ENCODE measurements around the gene REC8. TPM values are rescaled to one million over a fixed set of nuclear protein-coding genes. Genes with fewer than 3 reads are reported as not detected.

The REC8 gene
- total and polyA plus RNA-seq, 10 of the 15 experiments (the other 5 are each of a cell fraction or from before 2014, with no cell fraction given) = 4.2 to 76.9 (median 29.1) TPM

- no peak for TF ChIP-seq CBFB (IDR thresholded peaks at IDR 0.05; ENCODE audit: low read depth)
- no peak for TF ChIP-seq MEF2B (IDR thresholded peaks at IDR 0.05; ENCODE audit: partially characterized antibody, poor library complexity, severe bottlenecking)
- no peak for TF ChIP-seq CREM (IDR thresholded peaks at IDR 0.05; ENCODE audit: low read depth)
- TF ChIP-seq ZBED1 (IDR thresholded peaks at IDR 0.05; ENCODE audit: borderline replicate concordance) = no peak
- no peak for TF ChIP-seq CTCF (IDR thresholded peaks at IDR 0.05 in 2 of 3, conservative IDR thresholded peaks at IDR 0.05 in 1 of 3; ENCODE audit: control insufficient read depth in 2 of 3, extremely low read depth in 1 of 3, insufficient read depth in 1 of 3, low read depth in 3 of 3, low read length in 3 of 3)
- no peak for TF ChIP-seq MTA3 (IDR thresholded peaks at IDR 0.05; ENCODE audit: borderline replicate concordance, low read length)
- TF ChIP-seq BRCA1 (IDR thresholded peaks at IDR 0.05; ENCODE audit: low read depth, low read length) = peak; percentile 35; the same call in 1 of the 2 replicates
- TF ChIP-seq ZNF622 (IDR thresholded peaks at IDR 0.05) = no peak
- TF ChIP-seq SIN3A (IDR thresholded peaks at IDR 0.05; ENCODE audit: low read depth, low read length) = no peak
- TF ChIP-seq IKZF1 (conservative IDR thresholded peaks at IDR 0.05) = peak; percentile 64
- peak; percentile 97 for TF ChIP-seq GATAD2B (conservative IDR thresholded peaks at IDR 0.05; ENCODE audit: low read depth)
- 0 out of 4 replicates have a peak, but pooled peaks of 1 of the 2 experiments have one; percentile 63 for TF ChIP-seq SRF (IDR thresholded peaks at IDR 0.05; ENCODE audit: low read depth in 2 of 2, low read length in 2 of 2)
- TF ChIP-seq RB1 (IDR thresholded peaks at IDR 0.05; ENCODE audit: borderline replicate concordance) = peak; percentile 41; the same call in 1 of the 2 replicates
- TF ChIP-seq TBL1XR1 (IDR thresholded peaks at IDR 0.05; ENCODE audit: low read depth, low read length) = no peak
- no peak for TF ChIP-seq EED (IDR thresholded peaks at IDR 0.05; ENCODE audit: low read depth)
- TF ChIP-seq PBX3 (IDR thresholded peaks at IDR 0.05; ENCODE audit: insufficient replicate concordance, low read depth, low read length) = no peak
- peak; percentile 96 for TF ChIP-seq BACH1 (IDR thresholded peaks at IDR 0.05; ENCODE audit: borderline replicate concordance)
- TF ChIP-seq MXI1 (IDR thresholded peaks at IDR 0.05; ENCODE audit: low read depth, low read length) = peak; percentile 84
- 0 out of 2 replicates have a peak, but pooled peaks have one; percentile 28 for TF ChIP-seq NRF1 (conservative IDR thresholded peaks at IDR 0.05; ENCODE audit: low read depth, low read length)
- no peak for TF ChIP-seq SUPT20H (IDR thresholded peaks at IDR 0.05; ENCODE audit: borderline replicate concordance, control insufficient read depth, low read depth, low read length)
- TF ChIP-seq RUNX3 (IDR thresholded peaks at IDR 0.05; ENCODE audit: low read length) = no peak; the same call in 1 of the 2 replicates
- no peak for TF ChIP-seq EZH2 (IDR thresholded peaks at IDR 0.05; ENCODE audit: borderline replicate concordance, control insufficient read depth, low read depth, low read length)
- 0 out of 2 replicates have a peak, but pooled peaks have one; percentile 62 for TF ChIP-seq RBBP5 (conservative IDR thresholded peaks at IDR 0.05)
- TF ChIP-seq RELA (IDR thresholded peaks at IDR 0.05; ENCODE audit: borderline replicate concordance, partially characterized antibody) = peak; percentile 79
- TF ChIP-seq LARP7 (IDR thresholded peaks at IDR 0.05) = peak; percentile 90
- no peak for TF ChIP-seq ETV6 (conservative IDR thresholded peaks at IDR 0.05 in 1 of 2, IDR thresholded peaks at IDR 0.05 in 1 of 2; ENCODE audit: borderline replicate concordance in 1 of 2, low read depth in 1 of 2)
Measured at GRCh38 chr14:24135834-24136683, 35.8 kb upstream of the REC8 start, which contains the start of gene PSME1 (continued).
